H9 (cell line): ENCODE results near the gene TNNT2. TPM values are rescaled to one million over a fixed set of nuclear protein-coding genes. Genes with fewer than 3 reads are reported as not detected.

Experiments
- DNase-seq: peaks from one replicate; pipeline ENCODE4 v3.0.0-alpha.2; 2017
- H2AFZ ChIP-seq: one replicate; pipeline ENCODE4 v1.6.1; 2013; ENCODE audit warnings: mild to moderate bottlenecking, low read length, control low read depth, moderate library complexity
- H2AK5ac ChIP-seq: 2 replicates; pipeline ENCODE4 v1.6.1; 2013; ENCODE audit warnings: low read length, control low read depth, mixed read lengths; ENCODE audit not compliant: insufficient read length
- H2BK120ac ChIP-seq: one replicate; pipeline ENCODE4 v1.6.1; 2013; ENCODE audit warnings: low read depth, mild to moderate bottlenecking, low read length, control low read depth, inconsistent platforms; ENCODE audit not compliant: poor library complexity, severe bottlenecking
- H2BK12ac ChIP-seq: 2 replicates; pipeline ENCODE4 v1.6.1; 2013; ENCODE audit warnings: low read length, control low read depth, mixed read lengths, low read depth; ENCODE audit not compliant: insufficient read length
- H2BK15ac ChIP-seq: 2 replicates; pipeline ENCODE4 v1.6.1; 2013; ENCODE audit warnings: low read depth, low read length, control low read depth
- H2BK20ac ChIP-seq: one replicate; pipeline ENCODE4 v1.6.1; 2013; ENCODE audit warnings: low read depth, mild to moderate bottlenecking, low read length, control low read depth, inconsistent platforms; ENCODE audit not compliant: poor library complexity, severe bottlenecking
- H2BK5ac ChIP-seq: 2 replicates; pipeline ENCODE4 v1.6.1; 2013; ENCODE audit warnings: low read length, control low read depth, mixed read lengths; ENCODE audit not compliant: insufficient read length
- H3K14ac ChIP-seq: 2 replicates; pipeline ENCODE4 v1.6.1; 2013; ENCODE audit warnings: low read length, control low read depth; ENCODE audit not compliant: insufficient read depth
- H3K18ac ChIP-seq: 2 replicates; pipeline ENCODE4 v1.6.1; 2013; ENCODE audit warnings: low read depth, mild to moderate bottlenecking, mixed read lengths, low read length, control low read depth; ENCODE audit not compliant: insufficient read length
- H3K23ac ChIP-seq: 2 replicates; pipeline ENCODE4 v1.6.1; 2013; ENCODE audit warnings: low read length, control low read depth, mixed read lengths, low read depth; ENCODE audit not compliant: insufficient read length
- H3K23me2 ChIP-seq: 2 replicates; pipeline ENCODE4 v1.6.1; 2013; ENCODE audit warnings: low read depth, mild to moderate bottlenecking, mixed read lengths, low read length, control low read depth; ENCODE audit not compliant: insufficient read length, poor library complexity, severe bottlenecking
- H3K27ac ChIP-seq: 2 replicates; pipeline ENCODE4 v1.5.1; 2013; ENCODE audit warnings: low read length, control low read depth, mixed read lengths, low read depth; ENCODE audit not compliant: insufficient read length
- H3K27me3 ChIP-seq: 2 replicates; pipeline ENCODE4 v1.6.1; 2013; ENCODE audit warnings: low read length, control low read depth, inconsistent platforms; ENCODE audit not compliant: insufficient read depth
- H3K4ac ChIP-seq: 2 replicates; pipeline ENCODE4 v1.6.1; 2013; ENCODE audit warnings: low read depth, mild to moderate bottlenecking, control low read depth, inconsistent platforms, low read length, moderate library complexity
- H3K4me1 ChIP-seq: 2 replicates; pipeline ENCODE4 v1.6.1; 2013; ENCODE audit warnings: low read length, control low read depth, inconsistent platforms; ENCODE audit not compliant: insufficient read depth
- H3K4me2 ChIP-seq: 2 replicates; pipeline ENCODE4 v1.6.1; 2013; ENCODE audit warnings: low read length, control low read depth, mixed read lengths; ENCODE audit not compliant: insufficient read length, insufficient read depth
- H3K56ac ChIP-seq: 2 replicates; pipeline ENCODE4 v1.6.1; 2013; ENCODE audit warnings: low read depth, mild to moderate bottlenecking, mixed read lengths, low read length, control low read depth; ENCODE audit not compliant: insufficient read length
- H3K79me1 ChIP-seq: 2 replicates; pipeline ENCODE4 v1.6.1; 2013; ENCODE audit warnings: low read depth, mild to moderate bottlenecking, moderate library complexity, low read length, control low read depth, inconsistent platforms; ENCODE audit not compliant: insufficient read depth, poor library complexity, severe bottlenecking
- H3K79me2 ChIP-seq: 2 replicates; pipeline ENCODE4 v1.6.1; 2013; ENCODE audit warnings: low read length, control low read depth, inconsistent platforms; ENCODE audit not compliant: insufficient read depth
- H3K9ac ChIP-seq: 2 replicates; pipeline ENCODE4 v1.6.1; 2013; ENCODE audit warnings: low read length, control low read depth, mixed read lengths; ENCODE audit not compliant: insufficient read length; ENCODE audit errors: extremely low read depth
- H3K9me3 ChIP-seq: one replicate; pipeline ENCODE4 v1.6.1; 2013; ENCODE audit warnings: low read depth, low read length, inconsistent platforms; ENCODE audit not compliant: control insufficient read depth
- H3T11ph ChIP-seq: one replicate; pipeline ENCODE4 v1.6.1; 2013; ENCODE audit warnings: mild to moderate bottlenecking, low read length, control low read depth, inconsistent platforms
- H4K20me1 ChIP-seq: one replicate; pipeline ENCODE4 v1.6.1; 2013; ENCODE audit not compliant: control insufficient read depth, insufficient read length, insufficient read depth
- H4K5ac ChIP-seq: 2 replicates; pipeline ENCODE4 v1.6.1; 2013; ENCODE audit warnings: low read depth, mild to moderate bottlenecking, mixed read lengths, low read length, control low read depth; ENCODE audit not compliant: insufficient read length
- H4K8ac ChIP-seq: replicated peaks from 2 replicates; pipeline ENCODE4 v1.6.1; 2013; ENCODE audit warnings: low read length, control low read depth, mixed read lengths, low read depth; ENCODE audit not compliant: insufficient read length
- H4K91ac ChIP-seq: 2 replicates; pipeline ENCODE4 v1.6.1; 2013; ENCODE audit warnings: low read depth, mild to moderate bottlenecking, moderate library complexity, mixed read lengths, low read length, control low read depth; ENCODE audit not compliant: insufficient read length
- H3K27ac Mint-ChIP-seq, 3 experiments: 2 replicates in 2 of 3; 3 replicates in 1 of 3; pipeline ENCODE4 v1.8.0; 2020 to 2021; ENCODE audit warnings: mixed read lengths in 3 of 3, mild to moderate bottlenecking in 1 of 3, moderate library complexity in 1 of 3
- H3K27me3 Mint-ChIP-seq: 2 replicates; pipeline ENCODE4 v1.8.0; 2021; ENCODE audit warnings: low read depth, mild to moderate bottlenecking, moderate library complexity, mixed read lengths
- H3K36me3 Mint-ChIP-seq, 3 experiments: 2 replicates in 2 of 3; 3 replicates in 1 of 3; pipeline ENCODE4 v1.8.0; 2020 to 2021; ENCODE audit warnings: low read depth in 3 of 3, mixed read lengths in 3 of 3; ENCODE audit not compliant: insufficient read depth in 1 of 3
- H3K4me1 Mint-ChIP-seq, 2 experiments: 2 replicates each; pipeline ENCODE4 v1.8.0; 2020; ENCODE audit warnings: mixed read lengths in 2 of 2
- H3K4me3 Mint-ChIP-seq, 2 experiments: 2 replicates in 1 of 2; 3 replicates in 1 of 2; pipeline ENCODE4 v1.8.0; 2020 to 2021; ENCODE audit warnings: mild to moderate bottlenecking in 2 of 2, mixed read lengths in 2 of 2, moderate library complexity in 1 of 2
- H3K9me3 Mint-ChIP-seq, 2 experiments: 2 replicates in 1 of 2; 3 replicates in 1 of 2; pipeline ENCODE4 v1.8.0; 2020; ENCODE audit warnings: mild to moderate bottlenecking in 2 of 2, mixed read lengths in 2 of 2, moderate library complexity in 1 of 2
- CTCF ChIP-seq: fragments of 200-600 bp; sonication (generic); conservative IDR thresholded peaks from 3 replicates; pipeline ENCODE4 v1.8.0; 2021; ENCODE audit warnings: antibody characterized with exemption, mild to moderate bottlenecking
- WGBS: extraction: QIAGEN DNeasy Blood & Tissue Kit; methylation state at CpG from one replicate; pipeline ENCODE4 v1.1.7; 2013; ENCODE audit warnings: missing lambda C conversion rate, low lambda C conversion rate, mixed read lengths; ENCODE audit not compliant: insufficient read length; ENCODE audit errors: extremely low coverage; 5-methylcytosine and 5-hydroxymethylcytosine counted together
- total RNA-seq: library from RNA; stranded (reverse); gene quantifications from 2 replicates; pipeline ENCODE4 v1.2.1, GENCODE V29; 2021

Gene TNNT2
- total RNA-seq, 1 experiment from 2014 or later = 8.6 TPM

GRCh38 chr1:201329801-201330200, 47.7 kb downstream of the TNNT2 start:
- WGBS = no CpG with 5 or more reads among the region's 4 CpGs
- no peaks in the 10 kb centered on the region for H3K4me1 ChIP-seq
- H3K23ac ChIP-seq = no peak overlapping the region
- no peak overlapping the region for H2BK15ac ChIP-seq
- H3K36me3 Mint-ChIP-seq = no peaks in the 10 kb centered on the region
- no peak overlapping the region for H3K4me3 Mint-ChIP-seq
- H2BK5ac ChIP-seq = no peak overlapping the region
- no peak overlapping the region for H3K9ac ChIP-seq
- no peak overlapping the region for H2AFZ ChIP-seq
- no peaks in the 10 kb centered on the region for H3K9me3 Mint-ChIP-seq
- no peak overlapping the region for H3K27ac ChIP-seq
- H3K27me3 ChIP-seq = no peaks in the 10 kb centered on the region
- no peak overlapping the region for H2BK12ac ChIP-seq
- no peak overlapping the region for H3K27ac Mint-ChIP-seq
- no peak overlapping the region for H3K4me2 ChIP-seq
- H3K4ac ChIP-seq = no peak overlapping the region
- no peaks in the 10 kb centered on the region for H3K79me2 ChIP-seq
- no peak for DNase-seq
- H3K23me2 ChIP-seq = no peaks in the 10 kb centered on the region
- H4K8ac ChIP-seq = no peak overlapping the region
- H2BK20ac ChIP-seq = no peak overlapping the region
- H2BK120ac ChIP-seq = no peak overlapping the region
- no peak overlapping the region for H3T11ph ChIP-seq
- H3K56ac ChIP-seq = no peak overlapping the region
- H3K9me3 ChIP-seq = no peaks in the 10 kb centered on the region
- no peak overlapping the region for H3K18ac ChIP-seq
- no peak overlapping the region for H4K91ac ChIP-seq
- H3K79me1 ChIP-seq = no peaks in the 10 kb centered on the region
- no peak for TF ChIP-seq CTCF
- H3K4me1 Mint-ChIP-seq = peaks cover 0 to under 1% of the 10 kb centered on the region in 2 experiments; a peak in 1 of 4 replicates
- H2AK5ac ChIP-seq = no peak overlapping the region
- no peak overlapping the region for H3K14ac ChIP-seq
- H3K27me3 Mint-ChIP-seq = peaks cover 4% of the 10 kb centered on the region
- no peaks in the 10 kb centered on the region for H4K20me1 ChIP-seq
- H4K5ac ChIP-seq = no peak overlapping the region
